ENCODE data around the gene SNX8. TPM values are rescaled to one million over a fixed set of nuclear protein-coding genes. Genes with fewer than 3 reads are reported as not detected.

Gene SNX8
- total and polyA plus RNA-seq, 2 of the 4 experiments (the other 2 are of a cell fraction), result 7.7 to 55.9 TPM

- Histone ChIP-seq H3K4me2 (ENCODE audit: low read depth, low read length) (no peak overlapping the region), H3K9me3 (ENCODE audit: control insufficient read depth, insufficient read depth, low read length) (no peaks in the 10 kb centered on the region), H3K27ac (ENCODE audit: insufficient read depth, low read length) (no peak overlapping the region), H2AFZ (replicated peaks; ENCODE audit: low read length, poor library complexity) (no peak overlapping the region), H3K56ac (ENCODE audit: extremely low read depth, insufficient read depth, low read length) (no peak overlapping the region), H2AK5ac (ENCODE audit: low read depth, low read length) (no peak overlapping the region), H2BK5ac (ENCODE audit: low read depth, low read length, poor library complexity, severe bottlenecking) (no peak overlapping the region), H4K20me1 (ENCODE audit: insufficient read depth, low read length) (no peaks in the 10 kb centered on the region; the same call in 1 of the 2 replicates), H2BK15ac (ENCODE audit: low read depth, low read length) (no peak overlapping the region), H2BK120ac (ENCODE audit: low read depth, low read length) (no peak overlapping the region), H3K4me3 (ENCODE audit: insufficient read depth, low read depth, low read length) (no peak overlapping the region), H2AK9ac (replicated peaks; ENCODE audit: low read depth, low read length, poor library complexity) (no peak overlapping the region), H4K91ac (ENCODE audit: insufficient read depth, low read depth, low read length) (no peak overlapping the region), H3K9ac (ENCODE audit: low read depth, low read length) (no peak overlapping the region), H3K4me1 (ENCODE audit: control insufficient read depth, insufficient read depth, low read length) (peaks cover 3% of the 10 kb centered on the region), H3K36me3 (ENCODE audit: control insufficient read depth, insufficient read depth, low read length) (peaks cover 33% of the 10 kb centered on the region), H3K14ac (replicated peaks; ENCODE audit: low read depth, low read length) (no peak overlapping the region), H3K18ac (ENCODE audit: low read depth, low read length) (no peak overlapping the region), H2BK20ac (ENCODE audit: low read depth, low read length) (no peak overlapping the region), H3K79me1 (ENCODE audit: low read depth in 1 of 2, low read length in 2 of 2) (peaks cover 20 to 54% of the 10 kb centered on the region in 2 experiments), H4K8ac (ENCODE audit: low read depth in 2 of 2, low read length in 2 of 2) (no peak overlapping the region), H3K23ac (ENCODE audit: low read depth, low read length) (no peak overlapping the region), H3K4ac (ENCODE audit: low read depth, low read length) (no peak overlapping the region), H3K9me1 (ENCODE audit: insufficient read depth, low read length) (0 out of 2 replicates have a peak, but pooled peaks cover 3% of the 10 kb centered on the region), H3K27me3 (ENCODE audit: control insufficient read depth, insufficient read depth, low read length) (no peaks in the 10 kb centered on the region), H4K5ac (ENCODE audit: low read depth, low read length) (no peak overlapping the region)
- DNase-seq, result no peak
- intact Hi-C loops (cut with micrococcal nuclease) (no loop called here), dilution Hi-C loops (cut with HindIII; ENCODE audit: low sequenced_read_pairs, unreplicated experiment) (no loop called here), in situ Hi-C loops (cut with MboI; ENCODE audit: low sequenced_read_pairs) (no loop called here)
- WGBS, 2 experiments (ENCODE audit: extremely low coverage in 2 of 2, insufficient read length in 1 of 2), result 98% methylated on average over 6 of the region's 7 CpGs; no CpG with 5 or more reads in 1 of the 2 experiments
- no TSS peak for BruUV-seq (replicated peaks)
- ChIA-PET CTCF (no interaction called here), POLR2A (ENCODE audit: unreplicated experiment) (no interaction called here)
- ATAC-seq (ENCODE audit: low read depth), result no peak
- no peak for TF ChIP-seq POLR2A (IDR thresholded peaks at IDR 0.05; ENCODE audit: low read depth, low read length)
- TF ChIP-seq RCOR1 (IDR thresholded peaks at IDR 0.05; ENCODE audit: insufficient replicate concordance, low read length), result no peak
- no peak for TF ChIP-seq MAZ (IDR thresholded peaks at IDR 0.05; ENCODE audit: borderline replicate concordance, low read depth, low read length)
- TF ChIP-seq NFE2L2 (IDR thresholded peaks at IDR 0.05; ENCODE audit: low read depth, low read length), result no peak
- TF ChIP-seq ELK1 (IDR thresholded peaks at IDR 0.05; ENCODE audit: borderline replicate concordance, low read depth, low read length), result no peak
- no peak for TF ChIP-seq MXI1 (IDR thresholded peaks at IDR 0.05; ENCODE audit: borderline replicate concordance, low read depth, low read length)
- TF ChIP-seq BHLHE40 (IDR thresholded peaks at IDR 0.05; ENCODE audit: low read depth, low read length), result no peak
- no peak for TF ChIP-seq RFX5 (IDR thresholded peaks at IDR 0.05; ENCODE audit: low read depth, low read length)
- no peak for TF ChIP-seq CEBPB (IDR thresholded peaks at IDR 0.05; ENCODE audit: low read depth, low read length)
- no peak for TF ChIP-seq RAD21 (IDR thresholded peaks at IDR 0.05; ENCODE audit: low read length)
- TF ChIP-seq USF2 (IDR thresholded peaks at IDR 0.05; ENCODE audit: low read depth, low read length), result no peak
- no peak for TF ChIP-seq FOS (IDR thresholded peaks at IDR 0.05; ENCODE audit: low read depth, low read length)
- no peak for TF ChIP-seq MAFK (IDR thresholded peaks at IDR 0.05; ENCODE audit: low read depth, low read length)
Measured at GRCh38 chr7:2229467-2229866, 84.8 kb downstream of the SNX8 start.

Measured in IMR-90 (cell line).